NOMO-1 treated with dmso at 0.1 percent for 144 hours (cell line): ENCODE results near the gene HOXA9.

Experiments
- DNase-seq: peaks from one replicate; lab custom pipeline; 2025; ENCODE audit not compliant: unreplicated experiment; lab: John Stamatoyannopoulos, UW

The HOXA9 gene

GRCh38 chr7:27115221-27116026, 49.9 kb downstream of the HOXA9 start:
- no peak for DNase-seq

- no peak for DNase-seq
Measured at GRCh38 chr7:27114881-27115220, 50.5 kb downstream of the HOXA9 start.

- DNase-seq: no peak
Measured at GRCh38 chr7:27113991-27114769, 51.2 kb downstream of the HOXA9 start.

GRCh38 chr7:27112955-27113949, 52.1 kb downstream of the HOXA9 start:
- DNase-seq: no peak
